Endothelial cell of umbilical vein (primary cell): ENCODE data around the gene TEC.

Experiments
- CTCF ChIP-seq, 2 donors: IDR thresholded peaks; 1 replicate in 1 of 2; 2 replicates in 1 of 2; pipeline ENCODE4 v1.5.1; 2011; ENCODE audit warnings: low read length in 2 of 2, mild to moderate bottlenecking in 2 of 2, moderate library complexity in 2 of 2, control low read depth in 1 of 2, inconsistent platforms in 1 of 2, low read depth in 1 of 2; ENCODE audit not compliant: insufficient read depth in 1 of 2; ENCODE audit errors: extremely low read depth in 1 of 2
- EZH2 ChIP-seq: IDR thresholded peaks from 2 replicates; pipeline ENCODE4 v1.6.1; 2012; ENCODE audit warnings: borderline replicate concordance, low read depth, mild to moderate bottlenecking, moderate library complexity, low read length, inconsistent platforms; ENCODE audit not compliant: severe bottlenecking
- FOS ChIP-seq: IDR thresholded peaks from 2 replicates; pipeline ENCODE4 v1.6.1; 2011; ENCODE audit warnings: mild to moderate bottlenecking, low read length, moderate library complexity, borderline replicate concordance; ENCODE audit not compliant: insufficient read depth
- MYC ChIP-seq: IDR thresholded peaks from one replicate; pipeline ENCODE4 v1.6.1; 2011; ENCODE audit warnings: mild to moderate bottlenecking, low read depth, low read length
- POLR2A ChIP-seq: IDR thresholded peaks from 2 replicates; pipeline ENCODE4 v1.6.1; 2012; ENCODE audit warnings: low read depth, mild to moderate bottlenecking, control low read depth, low read length

- TF ChIP-seq CTCF (IDR thresholded peaks at IDR 0.05; ENCODE audit: extremely low read depth in 1 of 2, insufficient read depth in 1 of 2, low read depth in 1 of 2, low read length in 2 of 2) (no peak), EZH2 (no peak), POLR2A (no peak), MYC (no peak), FOS (no peak)
Observed at GRCh38 chr4:48114412-48114811, 155.2 kb downstream of the TEC start.
